Memory B cell (primary cell): ENCODE data around the gene ANKRD2.
"Not testable (repeated sequence)": the region's sequence is repeated elsewhere in the genome, so short reads cannot be mapped to it uniquely, and the experiment has no call there.

Experiments
- ATAC-seq: fragments of 150-1000 bp; cut with Tn5 transposase; 2 replicates; pipeline ENCODE4 v1.10.0; 2021; ENCODE audit warnings: low read depth, mild to moderate bottlenecking, moderate library complexity
- DNase-seq, 2 donors: peaks; one replicate each; pipeline ENCODE4 v3.0.0; 2022; ENCODE audit warnings: low spot score in 2 of 2
- H3K27ac Mint-ChIP-seq: one replicate; pipeline ENCODE4 v1.8.0; 2022; ENCODE audit warnings: mild to moderate bottlenecking, moderate library complexity, mixed read lengths
- H3K27me3 Mint-ChIP-seq: one replicate; pipeline ENCODE4 v1.8.0; 2022; ENCODE audit warnings: mixed read lengths
- H3K36me3 Mint-ChIP-seq: one replicate; pipeline ENCODE4 v1.8.0; 2022; ENCODE audit warnings: mild to moderate bottlenecking, mixed read lengths
- H3K4me1 Mint-ChIP-seq: one replicate; pipeline ENCODE4 v1.8.0; 2022; ENCODE audit warnings: mixed read lengths
- H3K4me3 Mint-ChIP-seq: one replicate; pipeline ENCODE4 v1.8.0; 2022; ENCODE audit warnings: mild to moderate bottlenecking, moderate library complexity, mixed read lengths
- H3K9me3 Mint-ChIP-seq: one replicate; pipeline ENCODE4 v1.8.0; 2022; ENCODE audit warnings: mixed read lengths

Gene ANKRD2

GRCh38 chr10:97554336-97554735, 18.2 kb upstream of the ANKRD2 start:
- H3K4me3 Mint-ChIP-seq, H3K4me1 Mint-ChIP-seq, H3K27me3 Mint-ChIP-seq, ATAC-seq, DNase-seq, H3K9me3 Mint-ChIP-seq, H3K27ac Mint-ChIP-seq, H3K36me3 Mint-ChIP-seq: not testable (repeated sequence)

- not testable (repeated sequence) for H3K27ac Mint-ChIP-seq, H3K9me3 Mint-ChIP-seq, H3K4me1 Mint-ChIP-seq, H3K27me3 Mint-ChIP-seq, DNase-seq, H3K4me3 Mint-ChIP-seq, ATAC-seq, H3K36me3 Mint-ChIP-seq
Observed at GRCh38 chr10:97555541-97555940, 17.0 kb upstream of the ANKRD2 start.

GRCh38 chr10:97560731-97561381, 11.7 kb upstream of the ANKRD2 start:
- H3K4me3 Mint-ChIP-seq, H3K27ac Mint-ChIP-seq, DNase-seq, H3K27me3 Mint-ChIP-seq, H3K4me1 Mint-ChIP-seq, H3K36me3 Mint-ChIP-seq, ATAC-seq, H3K9me3 Mint-ChIP-seq: not testable (repeated sequence)

GRCh38 chr10:97561386-97562077, 11.0 kb upstream of the ANKRD2 start:
- H3K9me3 Mint-ChIP-seq, H3K4me3 Mint-ChIP-seq, H3K36me3 Mint-ChIP-seq, H3K27me3 Mint-ChIP-seq, H3K27ac Mint-ChIP-seq, ATAC-seq, H3K4me1 Mint-ChIP-seq, DNase-seq: not testable (repeated sequence)

GRCh38 chr10:97562329-97562728, 10.2 kb upstream of the ANKRD2 start:
- H3K4me1 Mint-ChIP-seq, H3K27ac Mint-ChIP-seq, H3K27me3 Mint-ChIP-seq: not testable (repeated sequence)

GRCh38 chr10:97563337-97563736, 9.2 kb upstream of the ANKRD2 start:
- DNase-seq = no peak
- ATAC-seq = no peak
- Mint-ChIP-seq H3K4me1 (no peaks in the 10 kb centered on the region), H3K27ac (no peak overlapping the region), H3K27me3 (no peaks in the 10 kb centered on the region), H3K9me3 (no peaks in the 10 kb centered on the region), H3K4me3 (no peak overlapping the region), H3K36me3 (no peaks in the 10 kb centered on the region)

More at GRCh38 chr10:97562329-97562728, 10.2 kb upstream of the ANKRD2 start:
- H3K36me3 Mint-ChIP-seq, H3K9me3 Mint-ChIP-seq, DNase-seq, H3K4me3 Mint-ChIP-seq, ATAC-seq: not testable (repeated sequence)

GRCh38 chr10:97564776-97565175, 7.8 kb upstream of the ANKRD2 start:
- no peak overlapping the region for H3K4me3 Mint-ChIP-seq
- H3K9me3 Mint-ChIP-seq = no peaks in the 10 kb centered on the region

GRCh38 chr10:97566336-97566996, 6.1 kb upstream of the ANKRD2 start:
- no peaks in the 10 kb centered on the region for H3K27me3 Mint-ChIP-seq
- no peak for ATAC-seq

More at GRCh38 chr10:97564776-97565175, 7.8 kb upstream of the ANKRD2 start:
- Mint-ChIP-seq H3K36me3 (no peaks in the 10 kb centered on the region), H3K4me1 (no peaks in the 10 kb centered on the region), H3K27ac (no peak overlapping the region), H3K27me3 (no peaks in the 10 kb centered on the region)
- ATAC-seq (no peak), DNase-seq (no peak)

GRCh38 chr10:97567891-97568290, 4.7 kb upstream of the ANKRD2 start:
- no peak for ATAC-seq

More at GRCh38 chr10:97566336-97566996, 6.1 kb upstream of the ANKRD2 start:
- Mint-ChIP-seq H3K4me1 (no peaks in the 10 kb centered on the region), H3K9me3 (no peaks in the 10 kb centered on the region), H3K4me3 (no peak overlapping the region), H3K36me3 (no peaks in the 10 kb centered on the region), H3K27ac (no peak overlapping the region)
- no peak for DNase-seq

GRCh38 chr10:97570146-97570788, 2.3 kb upstream of the ANKRD2 start:
- H3K36me3 Mint-ChIP-seq = no peaks in the 10 kb centered on the region
- no peaks in the 10 kb centered on the region for H3K4me1 Mint-ChIP-seq
- DNase-seq (no peak), ATAC-seq (no peak)
- no peaks in the 10 kb centered on the region for H3K9me3 Mint-ChIP-seq
- no peak overlapping the region for H3K4me3 Mint-ChIP-seq
- H3K27ac Mint-ChIP-seq = no peak overlapping the region
- no peaks in the 10 kb centered on the region for H3K27me3 Mint-ChIP-seq

More at GRCh38 chr10:97567891-97568290, 4.7 kb upstream of the ANKRD2 start:
- Mint-ChIP-seq H3K36me3 (no peaks in the 10 kb centered on the region), H3K27me3 (no peaks in the 10 kb centered on the region), H3K27ac (no peak overlapping the region), H3K4me1 (no peaks in the 10 kb centered on the region), H3K9me3 (no peaks in the 10 kb centered on the region), H3K4me3 (no peak overlapping the region)
- no peak for DNase-seq

GRCh38 chr10:97570789-97571471, 1.6 kb upstream of the ANKRD2 start:
- no peak for ATAC-seq

GRCh38 chr10:97571622-97572021, 957 bp upstream of the ANKRD2 start:
- Mint-ChIP-seq H3K36me3 (no peaks in the 10 kb centered on the region), H3K27me3 (no peaks in the 10 kb centered on the region), H3K4me3 (no peak overlapping the region), H3K9me3 (no peaks in the 10 kb centered on the region), H3K4me1 (no peaks in the 10 kb centered on the region), H3K27ac (no peak overlapping the region)
- ATAC-seq = no peak
- no peak for DNase-seq

More at GRCh38 chr10:97570789-97571471, 1.6 kb upstream of the ANKRD2 start:
- Mint-ChIP-seq H3K9me3 (no peaks in the 10 kb centered on the region), H3K27me3 (no peaks in the 10 kb centered on the region), H3K27ac (no peak overlapping the region), H3K4me1 (no peaks in the 10 kb centered on the region), H3K4me3 (no peak overlapping the region), H3K36me3 (no peaks in the 10 kb centered on the region)
- no peak for DNase-seq

- H3K36me3 Mint-ChIP-seq = no peaks in the 10 kb centered on the region
- DNase-seq = no peak
- no peaks in the 10 kb centered on the region for H3K27me3 Mint-ChIP-seq
- H3K9me3 Mint-ChIP-seq = no peaks in the 10 kb centered on the region
- H3K4me1 Mint-ChIP-seq = no peaks in the 10 kb centered on the region
- no peak overlapping the region for H3K4me3 Mint-ChIP-seq
- no peak for ATAC-seq
- no peak overlapping the region for H3K27ac Mint-ChIP-seq
Observed at GRCh38 chr10:97573021-97573420, 442 bp downstream of the ANKRD2 start.
